Measurements from ENCODE around the gene BAZ2B.
A peak's percentile ranks its signal among the peaks of the same experiment; 100 is the strongest.

BAZ2B gene

GRCh38 chr2:159525012-159525411 lies 91.3 kb downstream of the BAZ2B start:
- DNase-seq = no peak

GRCh38 chr2:159521272-159521671 lies 95.1 kb downstream of the BAZ2B start:
- no peak for DNase-seq

GRCh38 chr2:159518321-159519005 lies 97.9 kb downstream of the BAZ2B start:
- no peak for DNase-seq

GRCh38 chr2:159516241-159516758 lies 100.0 kb downstream of the BAZ2B start:
- peak; percentile 92 for DNase-seq

- DNase-seq = no peak
These were observed 100.9 kb downstream of the BAZ2B start for GRCh38 chr2:159515441-159515840.

GRCh38 chr2:159513745-159514144 lies 102.6 kb downstream of the BAZ2B start:
- no peak for DNase-seq

GRCh38 chr2:159508140-159508539 lies 108.2 kb downstream of the BAZ2B start:
- no peak for DNase-seq

- no peak for DNase-seq
These were observed 109.4 kb downstream of the BAZ2B start for GRCh38 chr2:159506764-159507440.

- DNase-seq = no peak
These were observed 110.1 kb downstream of the BAZ2B start for GRCh38 chr2:159506202-159506601.

GRCh38 chr2:159505196-159505595 lies 111.2 kb downstream of the BAZ2B start:
- no peak for DNase-seq

GRCh38 chr2:159501743-159502142 lies 114.6 kb downstream of the BAZ2B start:
- no peak for DNase-seq

- peak; percentile 36 for DNase-seq
These were observed 118.5 kb downstream of the BAZ2B start for GRCh38 chr2:159497847-159498246.

GRCh38 chr2:159497256-159497655 lies 119.1 kb downstream of the BAZ2B start:
- DNase-seq = no peak

GRCh38 chr2:159489476-159489875 lies 126.9 kb downstream of the BAZ2B start:
- no peak for DNase-seq

- peak; percentile 37 for DNase-seq
These were observed 131.8 kb downstream of the BAZ2B start for GRCh38 chr2:159484532-159484931.

- no peak for DNase-seq
These were observed 140.0 kb downstream of the BAZ2B start for GRCh38 chr2:159476329-159476728.

GRCh38 chr2:159475793-159476192 lies 140.6 kb downstream of the BAZ2B start:
- DNase-seq = no peak

- DNase-seq = no peak
These were observed 145.0 kb downstream of the BAZ2B start for GRCh38 chr2:159471340-159471739.

GRCh38 chr2:159468257-159468656 lies 148.1 kb downstream of the BAZ2B start:
- no peak for DNase-seq

GRCh38 chr2:159462961-159463360 lies 153.4 kb downstream of the BAZ2B start:
- DNase-seq = no peak

- DNase-seq = no peak
These were observed 154.1 kb downstream of the BAZ2B start for GRCh38 chr2:159462201-159462785.

GRCh38 chr2:159461076-159461475 lies 155.3 kb downstream of the BAZ2B start:
- DNase-seq = no peak

GRCh38 chr2:159460227-159460626 lies 156.1 kb downstream of the BAZ2B start:
- no peak for DNase-seq

GRCh38 chr2:159459279-159459678 lies 157.1 kb downstream of the BAZ2B start:
- no peak for DNase-seq
